ENCODE measurements around the gene RTP3. TPM values are rescaled to one million over a fixed set of nuclear protein-coding genes. Genes with fewer than 3 reads are reported as not detected.

RTP3 gene
- total and polyA plus RNA-seq, 2 of the 4 experiments (the other 2 are of a cell fraction) = 0.18 to 0.26 TPM

- peak overlapping the region; percentile 99 for H2BK5ac ChIP-seq (ENCODE audit: low read depth, low read length, poor library complexity, severe bottlenecking)
- H3K56ac ChIP-seq (ENCODE audit: extremely low read depth, insufficient read depth, low read length) = peak overlapping the region; percentile 66
- no peak for ATAC-seq (ENCODE audit: low read depth)
- no peaks in the 10 kb centered on the region for H3K27me3 ChIP-seq (ENCODE audit: control insufficient read depth, insufficient read depth, low read length)
- ChIA-PET CTCF (interaction anchor here (0.8 to 3.3 kb wide), 6 partner anchors 11 to 207 kb away, joined by 3 to 49 read pairs (median 5); no protein-coding TSS in a partner anchor), POLR2A (ENCODE audit: unreplicated experiment) (interaction anchor here (0.6 kb wide), 1 partner anchor 273 kb away, joined by 3 read pairs; no protein-coding TSS in a partner anchor)
- peak overlapping the region; percentile 79 for H2BK20ac ChIP-seq (ENCODE audit: low read depth, low read length)
- peak overlapping the region; percentile 34 for H2AK9ac ChIP-seq (replicated peaks; ENCODE audit: low read depth, low read length, poor library complexity)
- H4K5ac ChIP-seq (ENCODE audit: low read depth, low read length) = peak overlapping the region; percentile 99
- peak overlapping the region; percentile 83 for H3K14ac ChIP-seq (replicated peaks; ENCODE audit: low read depth, low read length)
- H2AFZ ChIP-seq (replicated peaks; ENCODE audit: low read length, poor library complexity) = no peak overlapping the region
- H3K4me2 ChIP-seq (ENCODE audit: low read depth, low read length) = no peak overlapping the region
- peak; percentile 58 for DNase-seq
- peak overlapping the region; percentile 91 for H2BK120ac ChIP-seq (ENCODE audit: low read depth, low read length)
- peak overlapping the region; percentile 98 for H4K91ac ChIP-seq (ENCODE audit: insufficient read depth, low read depth, low read length)
- H3K18ac ChIP-seq (ENCODE audit: low read depth, low read length) = peak overlapping the region; percentile 99
- H4K20me1 ChIP-seq (ENCODE audit: insufficient read depth, low read length) = no peaks in the 10 kb centered on the region
- peaks cover 9% of the 10 kb centered on the region for H3K9me1 ChIP-seq (ENCODE audit: insufficient read depth, low read length)
- peaks cover 15% of the 10 kb centered on the region for H3K4me1 ChIP-seq (ENCODE audit: control insufficient read depth, insufficient read depth, low read length)
- H3K9ac ChIP-seq (ENCODE audit: low read depth, low read length) = 0 out of 2 replicates have a peak overlapping the region, but pooled peaks have one; percentile 21
- BruUV-seq (replicated peaks) = no TSS peak
- no CpG with 5 or more reads among the region's 6 CpGs for WGBS, 2 experiments (ENCODE audit: extremely low coverage in 2 of 2, insufficient read length in 1 of 2)
- H3K4me3 ChIP-seq (ENCODE audit: insufficient read depth, low read depth, low read length) = no peak overlapping the region
- H3K79me1 ChIP-seq (ENCODE audit: low read depth in 1 of 2, low read length in 2 of 2) = no peaks in the 10 kb centered on the region
- peak overlapping the region; percentile 83 for H3K4ac ChIP-seq (ENCODE audit: low read depth, low read length)
- H3K9me3 ChIP-seq (ENCODE audit: control insufficient read depth, insufficient read depth, low read length) = no peaks in the 10 kb centered on the region
- H2AK5ac ChIP-seq (ENCODE audit: low read depth, low read length) = peak overlapping the region; percentile 86
- H3K27ac ChIP-seq (ENCODE audit: insufficient read depth, low read length) = peak overlapping the region; percentile 83
- no peaks in the 10 kb centered on the region for H3K36me3 ChIP-seq (ENCODE audit: control insufficient read depth, insufficient read depth, low read length)
- intact Hi-C loops (cut with micrococcal nuclease) (no loop called here), in situ Hi-C loops (cut with MboI; ENCODE audit: low sequenced_read_pairs) (loop anchor here (25.0 kb wide), 1 partner anchor 397 kb away; the partner anchor contains the start of gene PTH1R), dilution Hi-C loops (cut with HindIII; ENCODE audit: low sequenced_read_pairs, unreplicated experiment) (no loop called here)
- H2BK15ac ChIP-seq (ENCODE audit: low read depth, low read length) = peak overlapping the region; percentile 61; the same call in 2 of the 3 replicates
- H3K23ac ChIP-seq (ENCODE audit: low read depth, low read length) = peak overlapping the region; percentile 33; the same call in 1 of the 2 replicates
- peak overlapping the region; percentile 82 to 92 for H4K8ac ChIP-seq (ENCODE audit: low read depth in 2 of 2, low read length in 2 of 2)
- TF ChIP-seq USF2 (IDR thresholded peaks at IDR 0.05; ENCODE audit: low read depth, low read length) (no peak), BHLHE40 (IDR thresholded peaks at IDR 0.05; ENCODE audit: low read depth, low read length) (no peak), RFX5 (IDR thresholded peaks at IDR 0.05; ENCODE audit: low read depth, low read length) (no peak), FOS (IDR thresholded peaks at IDR 0.05; ENCODE audit: low read depth, low read length) (no peak), MAZ (IDR thresholded peaks at IDR 0.05; ENCODE audit: borderline replicate concordance, low read depth, low read length) (no peak), RCOR1 (IDR thresholded peaks at IDR 0.05; ENCODE audit: insufficient replicate concordance, low read length) (no peak), SMC3 (IDR thresholded peaks at IDR 0.05; ENCODE audit: low read depth, low read length) (no peak), MAFK (IDR thresholded peaks at IDR 0.05; ENCODE audit: low read depth, low read length) (no peak), NFE2L2 (IDR thresholded peaks at IDR 0.05; ENCODE audit: low read depth, low read length) (no peak), POLR2A (IDR thresholded peaks at IDR 0.05; ENCODE audit: low read depth, low read length) (no peak), MXI1 (IDR thresholded peaks at IDR 0.05; ENCODE audit: borderline replicate concordance, low read depth, low read length) (no peak), RAD21 (IDR thresholded peaks at IDR 0.05; ENCODE audit: low read length) (no peak), CTCF (conservative IDR thresholded peaks at IDR 0.05; ENCODE audit: low read depth, low read length) (no peak), CHD1 (IDR thresholded peaks at IDR 0.05; ENCODE audit: low read depth, low read length) (no peak)
Observed at GRCh38 chr3:46490338-46491084, 7.3 kb upstream of the RTP3 start.

All from IMR-90 (cell line).